Inflammatory macrophage treated with lipopolysaccharide for 1 hour (primary cell): ENCODE data around the gene RB1.
A peak's percentile ranks its signal among the peaks of the same experiment; 100 is the strongest.
"Not testable (repeated sequence)": the region's sequence is repeated elsewhere in the genome, so short reads cannot be mapped to it uniquely, and the experiment has no call there.

Experiments used
- DNase-seq, 2 donors: peaks; one replicate each; pipeline ENCODE4 v3.0.0-alpha.2; 2020 to 2022

Gene RB1

GRCh38 chr13:48355524-48355923, 52.0 kb downstream of the RB1 start:
- not testable (repeated sequence) for DNase-seq

DNA sequence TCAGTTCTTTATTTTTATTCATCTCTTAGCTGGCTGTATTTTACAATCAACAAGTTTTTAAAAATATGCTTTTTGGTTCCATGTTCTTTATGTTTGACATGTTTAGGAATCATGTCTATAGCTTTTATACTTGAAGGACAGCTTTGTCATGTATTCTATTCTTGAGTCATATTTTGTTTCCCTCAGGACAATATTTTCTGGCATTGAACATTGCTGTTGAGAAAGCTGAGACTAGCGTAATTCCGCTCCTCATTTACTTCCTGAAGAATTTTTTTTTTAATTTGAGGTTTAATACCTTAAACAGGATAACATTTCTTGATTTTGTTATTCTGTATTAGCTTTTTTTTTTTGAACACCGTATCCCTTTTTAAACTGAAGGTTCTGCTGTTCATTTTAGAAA, 53.2 kb downstream of the RB1 start:
- DNase-seq, result no peak

DNA sequence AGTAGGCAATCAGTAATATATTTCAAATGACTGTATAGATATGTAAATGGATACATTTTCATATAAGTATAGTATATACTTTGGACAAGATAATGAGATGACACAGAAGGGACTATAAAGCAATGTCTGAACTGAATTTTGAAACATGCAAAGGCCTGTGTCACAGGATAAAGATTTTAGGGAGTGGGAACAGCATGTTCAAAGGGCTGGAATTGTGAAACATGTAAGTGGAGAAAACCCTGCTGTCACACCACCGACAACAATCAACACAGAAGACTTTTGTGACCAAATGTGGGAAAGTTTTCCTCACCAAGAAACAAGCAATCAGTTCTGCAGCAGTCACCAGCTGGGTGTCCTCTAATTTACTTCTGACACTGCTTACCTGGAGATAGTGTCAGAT, 66.4 kb downstream of the RB1 start:
- peak in 1 of 2 donors; percentile 25 for DNase-seq

DNA sequence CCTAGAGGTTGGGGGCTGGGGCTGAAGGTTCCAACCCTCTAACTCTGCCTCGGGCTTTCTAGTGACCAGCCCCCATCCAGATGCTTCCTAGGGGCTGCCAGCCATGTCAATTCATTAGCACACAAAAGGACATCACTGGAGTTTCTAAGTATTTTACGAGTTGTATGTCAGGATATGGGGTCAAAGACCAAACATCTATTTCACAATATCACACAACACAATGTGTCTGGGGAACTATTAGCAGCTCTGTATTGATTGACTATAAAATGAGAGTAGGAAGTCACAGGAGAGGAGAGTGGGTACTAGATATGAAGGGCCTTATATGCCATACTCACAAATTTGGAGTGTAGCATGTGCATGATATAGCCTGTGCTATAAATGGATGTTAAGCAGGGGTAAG, 67.3 kb downstream of the RB1 start:
- no peak for DNase-seq

DNA sequence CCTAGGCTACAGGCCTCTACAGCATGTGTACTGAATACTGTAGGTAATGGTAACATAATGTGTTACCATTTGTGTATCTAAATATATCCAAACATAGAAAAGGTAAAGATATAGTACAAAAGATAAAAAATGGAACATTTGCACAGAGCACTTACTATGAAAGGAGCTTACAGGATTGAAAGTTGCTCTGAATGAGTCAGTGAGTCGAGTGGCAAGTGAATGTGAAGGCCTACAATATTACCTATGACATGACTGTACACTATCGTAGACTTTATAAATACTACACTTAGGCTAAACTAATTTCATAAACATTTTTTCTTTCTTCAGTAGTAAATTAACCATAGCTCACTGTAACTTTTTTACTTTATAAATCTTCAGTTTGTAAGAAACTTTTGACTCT, 74.3 kb downstream of the RB1 start:
- no peak for DNase-seq

GRCh38 chr13:48380581-48380980, 77.0 kb downstream of the RB1 start:
- peak; percentile 23 to 27 for DNase-seq

GRCh38 chr13:48383384-48383783, 79.8 kb downstream of the RB1 start:
- no peak for DNase-seq

DNA sequence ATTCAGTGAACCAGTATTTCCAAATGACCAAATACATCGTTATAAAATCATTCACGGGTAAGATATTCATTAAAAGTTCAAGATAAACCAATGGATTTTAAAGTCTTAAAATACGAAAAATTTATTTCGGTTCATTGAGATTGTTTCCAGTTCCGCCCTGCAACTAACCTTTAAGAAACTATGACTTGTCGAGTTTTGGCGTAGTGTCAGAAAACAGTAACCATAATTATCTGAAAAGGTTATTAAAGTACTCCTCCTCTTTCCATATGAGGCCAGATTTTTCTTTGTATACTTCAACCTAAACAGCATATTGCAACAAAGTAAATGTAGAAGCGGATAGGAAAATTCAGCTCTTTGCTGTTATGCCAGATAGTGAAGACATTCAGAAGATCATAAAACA, 83.3 kb downstream of the RB1 start:
- DNase-seq, result no peak

DNA sequence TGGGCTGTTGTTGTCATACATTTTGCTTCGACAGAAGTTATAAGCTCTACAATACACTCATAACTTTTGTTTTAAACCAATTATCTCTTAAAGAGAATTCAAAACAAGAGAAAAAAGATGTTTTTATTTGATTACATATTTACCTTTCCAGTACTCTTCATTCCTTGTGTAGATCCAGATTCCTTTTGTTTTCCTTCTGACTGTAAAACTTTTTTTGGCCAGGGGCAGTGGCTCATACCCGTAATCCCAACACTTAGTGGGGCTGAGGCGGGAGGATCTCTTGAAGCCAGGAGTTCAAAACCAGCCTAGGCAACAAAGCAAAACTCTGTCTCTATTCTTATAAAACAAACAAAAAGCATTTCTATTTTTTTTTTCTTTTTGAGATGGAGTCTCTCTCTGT, 87.7 kb downstream of the RB1 start:
- DNase-seq, result no peak

DNA sequence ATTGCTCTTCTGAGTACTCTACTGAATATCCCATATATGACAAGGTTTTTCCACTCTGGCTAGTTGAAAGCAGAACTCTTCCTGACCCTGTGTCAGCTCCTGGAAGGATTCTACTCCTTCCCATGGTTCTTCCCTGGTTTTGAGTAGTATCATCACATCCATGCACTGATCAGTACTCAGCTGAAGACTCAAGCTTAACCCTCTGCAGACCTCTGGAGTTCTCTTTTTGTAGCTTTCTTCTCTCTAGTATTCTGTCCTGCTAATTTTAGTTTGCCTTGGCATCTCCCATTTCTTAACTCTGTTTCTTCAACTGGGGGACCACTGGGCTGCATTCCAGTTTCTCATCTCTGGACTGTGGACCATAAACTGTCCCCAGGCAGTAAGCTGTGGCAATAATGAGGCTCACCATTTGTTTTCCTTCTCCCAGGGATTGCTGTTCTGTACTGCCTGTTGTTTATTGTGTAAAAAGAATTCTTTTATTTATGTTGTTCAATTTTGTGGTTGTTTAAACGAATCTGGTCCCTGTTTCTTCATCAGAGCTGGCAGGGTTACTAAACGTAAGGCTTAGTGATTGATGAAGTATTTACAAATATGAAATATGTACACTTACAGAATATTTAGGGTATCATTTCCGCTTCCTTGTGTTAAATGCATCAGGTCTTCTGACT, 89.6 kb downstream of the RB1 start:
- no peak for DNase-seq

- peak in 1 of 2 donors; percentile 54 for DNase-seq
Measured at GRCh38 chr13:48393698-48394085, 90.1 kb downstream of the RB1 start.

- DNase-seq, result no peak
Measured at GRCh38 chr13:48397744-48398143, 94.2 kb downstream of the RB1 start.

DNA sequence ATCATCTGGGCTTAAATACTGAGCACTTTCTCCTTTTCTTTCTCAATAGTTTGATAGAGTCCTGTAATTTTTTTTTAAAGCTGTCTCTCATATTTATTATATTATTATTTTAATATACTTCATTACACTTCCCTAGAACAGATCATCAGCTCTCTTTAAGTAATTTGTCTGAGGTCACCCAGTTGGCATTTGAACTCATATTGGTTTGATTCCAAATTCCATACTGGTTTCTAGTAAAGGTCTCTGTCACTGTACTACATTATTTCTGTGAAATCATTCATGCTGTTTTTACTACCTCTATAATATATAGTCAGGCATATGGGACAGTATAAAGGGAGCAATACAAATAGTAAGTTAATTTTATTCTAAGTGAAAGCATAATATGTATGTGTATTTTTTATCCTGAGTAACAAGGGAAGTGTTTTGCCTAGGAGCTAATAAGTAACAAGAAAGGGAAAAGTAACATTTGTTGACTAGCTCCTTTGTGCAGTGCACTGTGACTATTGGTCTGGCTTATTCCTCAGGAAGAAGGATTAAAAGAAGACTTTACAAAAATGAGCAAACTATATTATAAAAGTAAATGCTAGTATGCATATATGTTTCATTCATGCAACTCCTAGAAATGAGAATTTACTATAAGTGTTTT, 95.0 kb downstream of the RB1 start:
- no peak for DNase-seq

- DNase-seq, result no peak
Measured at GRCh38 chr13:48400090-48400694, 96.6 kb downstream of the RB1 start.

DNA sequence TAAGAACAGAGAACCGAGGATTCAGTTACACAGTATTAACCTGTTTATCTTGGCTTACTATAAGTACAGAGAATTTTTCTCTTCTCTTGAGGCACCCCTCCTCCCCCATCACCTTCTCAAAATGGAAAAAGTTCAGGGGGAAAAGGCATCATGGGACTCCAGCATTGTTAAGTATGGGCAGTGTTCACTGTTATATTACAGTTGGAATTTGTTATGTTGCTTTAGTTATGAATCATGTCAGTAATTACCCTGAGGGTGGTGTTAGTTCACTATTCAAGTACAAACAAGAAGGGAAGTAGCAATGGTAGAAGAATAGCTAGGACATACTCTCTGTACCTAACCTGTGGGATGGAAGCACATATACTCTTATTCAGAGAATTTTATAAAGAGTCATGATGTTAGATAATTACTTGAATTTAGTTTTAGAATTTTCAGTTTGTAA, 97.3 kb downstream of the RB1 start:
- DNase-seq, result peak; percentile 34 to 52

GRCh38 chr13:48401480-48401879, 97.9 kb downstream of the RB1 start:
- DNase-seq, result no peak

DNA sequence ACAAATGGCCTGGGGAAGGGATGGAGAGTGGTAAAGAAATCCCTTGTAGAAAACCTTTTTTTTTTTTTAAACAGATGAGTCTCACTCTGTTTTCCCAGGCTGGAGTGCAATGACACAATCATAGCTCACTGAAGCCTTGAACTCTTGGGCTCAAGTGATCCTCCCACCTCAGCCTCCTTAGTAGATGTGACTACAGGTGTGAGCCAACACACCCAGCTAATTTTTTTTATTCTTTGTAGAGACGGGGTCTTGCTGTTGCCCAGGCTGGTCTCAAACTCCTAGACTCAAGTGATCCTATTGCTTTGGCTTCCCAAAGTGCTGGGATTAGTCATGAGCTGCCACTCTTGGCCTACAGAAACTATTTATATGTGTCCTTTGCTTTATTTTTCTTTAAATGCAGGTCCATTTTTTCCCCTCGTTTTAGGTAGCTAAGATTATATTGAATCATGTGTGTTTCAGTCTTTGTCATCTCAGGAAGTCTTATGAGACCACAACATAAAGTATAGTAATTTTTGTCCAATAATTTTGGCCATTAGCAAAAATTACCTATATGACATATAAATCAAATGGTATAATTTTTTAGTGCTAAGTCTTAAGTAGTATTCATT, 98.9 kb downstream of the RB1 start:
- DNase-seq, result no peak

DNA sequence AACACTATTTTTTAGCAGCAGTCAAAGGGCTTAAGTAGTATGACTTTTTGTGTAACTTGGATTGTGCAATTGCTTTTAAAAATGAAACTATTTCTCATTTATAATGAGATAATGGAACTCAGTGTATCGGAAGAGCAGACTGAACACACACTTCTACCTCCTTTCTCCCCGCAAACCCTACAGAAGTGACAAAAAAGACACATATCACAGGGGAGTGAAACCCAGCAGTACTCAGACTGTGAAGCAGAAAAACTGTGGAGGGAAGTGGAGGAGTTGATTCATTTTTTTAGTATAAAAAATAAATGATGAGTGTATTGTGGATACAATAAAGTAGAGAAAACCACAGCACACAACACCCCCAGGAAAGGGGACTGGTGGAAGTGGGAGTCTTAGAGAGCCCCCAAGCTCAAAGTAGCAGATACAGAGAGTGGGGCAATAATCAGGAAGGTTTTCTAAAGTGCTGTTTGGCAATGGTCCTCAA, 99.6 kb downstream of the RB1 start:
- peak; percentile 79 to 85 for DNase-seq

- no peak for DNase-seq
Measured at GRCh38 chr13:48403913-48404312, 100.4 kb downstream of the RB1 start.

DNA sequence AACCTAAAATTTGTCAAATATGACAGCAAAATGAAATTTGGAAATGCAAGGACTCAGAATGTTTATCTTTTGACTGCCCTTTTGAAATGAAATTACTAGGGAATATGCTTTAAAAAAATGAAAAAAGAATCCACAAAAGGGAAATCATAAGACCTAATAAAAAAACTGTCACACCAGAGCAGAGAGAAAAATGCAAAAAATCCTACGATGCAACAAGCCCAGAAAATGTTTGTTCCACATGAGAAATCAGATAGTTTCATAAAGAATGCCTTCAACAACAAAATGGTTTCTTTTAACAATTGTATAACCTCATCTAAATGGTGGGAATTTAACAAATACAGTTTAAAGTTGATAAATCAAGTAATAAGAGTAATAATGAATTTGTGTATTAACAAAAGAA, 101.4 kb downstream of the RB1 start:
- no peak for DNase-seq

DNA sequence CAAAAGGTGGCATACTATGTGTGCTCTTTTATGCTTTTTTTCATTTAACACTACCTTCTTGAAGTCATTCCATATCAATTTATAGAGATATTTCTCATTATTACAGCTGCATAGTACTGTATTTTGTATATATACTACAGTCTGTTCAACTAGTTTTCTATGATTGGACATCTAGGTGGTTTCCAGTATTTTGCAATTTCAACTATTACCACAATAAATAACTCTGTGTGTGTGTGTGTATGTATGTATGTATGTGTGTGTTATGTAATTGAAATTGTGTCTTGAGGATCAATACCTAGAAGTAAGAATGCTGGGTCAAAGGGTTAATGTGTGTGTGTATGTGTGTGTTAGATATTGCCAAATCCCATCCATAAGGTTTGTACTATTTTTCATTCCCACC, 102.3 kb downstream of the RB1 start:
- peak; percentile 62 to 64 for DNase-seq

DNA sequence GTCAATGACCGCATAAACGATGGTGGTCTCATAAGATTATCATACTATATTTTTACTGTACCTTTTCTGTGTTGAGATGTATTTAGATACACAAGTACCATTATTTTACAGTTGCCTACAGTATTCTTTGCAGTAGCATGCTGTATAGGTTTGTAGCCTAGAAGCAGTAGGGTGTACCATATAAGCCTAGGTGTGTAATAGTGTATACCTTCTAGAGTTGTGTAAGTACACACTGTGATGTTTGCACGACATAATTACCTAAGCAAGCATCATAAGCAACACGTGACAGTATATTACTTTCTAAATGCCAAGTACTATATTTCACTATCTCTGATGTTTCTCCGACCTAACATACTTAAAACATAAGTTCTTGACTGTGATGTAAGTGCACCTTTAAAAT, 106.6 kb downstream of the RB1 start:
- no peak for DNase-seq

- DNase-seq, result no peak
Measured at GRCh38 chr13:48411147-48411794, 107.7 kb downstream of the RB1 start.
